Measurements from ENCODE around the gene CLEC2B. TPM values are rescaled to one million over a fixed set of nuclear protein-coding genes. Genes with fewer than 3 reads are reported as not detected.

The CLEC2B gene
- total and polyA plus RNA-seq, 2 donors (not counting 1 experiment from before 2014, with no cell fraction given) = 9.7 to 15.7 TPM

DNA sequence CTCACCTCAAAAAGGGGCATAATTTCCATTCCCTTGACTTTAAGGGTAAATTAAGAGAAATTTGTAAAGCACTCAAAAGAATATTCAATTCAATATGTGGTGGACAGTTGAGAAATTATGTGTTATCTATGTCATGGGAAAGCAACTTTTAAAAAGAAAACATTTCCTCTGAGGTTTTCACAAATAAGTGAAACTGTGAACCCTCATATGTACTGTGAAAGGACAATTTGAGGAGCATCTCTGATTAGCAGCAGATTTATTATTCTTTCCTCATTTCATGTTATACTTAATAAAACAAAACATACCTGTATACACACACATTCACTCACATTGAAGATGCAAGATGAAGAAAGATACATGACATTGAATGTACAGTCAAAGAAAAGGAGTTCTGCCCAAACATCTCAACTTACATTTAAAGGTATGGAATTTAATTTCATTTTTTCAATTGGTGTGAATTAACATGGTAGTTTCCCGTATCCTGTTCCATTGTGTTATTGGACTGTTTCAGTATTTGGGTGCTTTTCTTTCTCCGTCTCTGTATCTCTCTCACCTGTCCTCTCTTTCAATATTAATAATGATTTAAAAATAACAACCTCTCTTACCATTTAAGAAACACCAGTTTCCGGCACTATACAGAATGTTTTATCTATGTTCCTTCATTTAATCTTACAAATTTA, 41.8 kb downstream of the CLEC2B start, which contains the start of gene KLRF1:
Gene KLRF1 (plus strand): TSS at position 273 of the 680 bp plus-strand sequence. CDS start 64 bp downstream, at position 337.
- Histone ChIP-seq H3K27me3 (ENCODE audit: control insufficient read depth, insufficient read depth, low read length) (no peaks in the 10 kb centered on the region), H3K4me1 (ENCODE audit: control insufficient read depth, extremely low read depth, insufficient read depth, low read length) (no peaks in the 10 kb centered on the region), H3K4me3 (replicated peaks in 1 of 4; ENCODE audit: control extremely low read depth in 1 of 4, insufficient read depth in 1 of 4, low read depth in 3 of 4, low read length in 4 of 4) (no peak within 1 kb of the TSS), H3K9me3 (ENCODE audit: control insufficient read depth, insufficient read depth, low read depth, low read length) (no peaks in the 10 kb centered on the region), H3K36me3 (ENCODE audit: control insufficient read depth, insufficient read depth, low read length) (no peaks in the 10 kb centered on the region), H3K27ac (ENCODE audit: insufficient read depth, low read length) (no peak within 1 kb of the TSS), H2AFZ (ENCODE audit: low read length) (no peak within 1 kb of the TSS), H3K4me2 (ENCODE audit: extremely low read depth, insufficient read depth, low read length) (no peak within 1 kb of the TSS), H3K9ac (ENCODE audit: insufficient read depth, low read length) (no peak within 1 kb of the TSS), H3K79me2 (ENCODE audit: control insufficient read depth, insufficient read depth, low read length) (no peaks in the 10 kb centered on the region), H4K20me1 (ENCODE audit: control insufficient read depth, extremely low read depth, insufficient read depth, low read length) (no peaks in the 10 kb centered on the region)
- no peak for DNase-seq (ENCODE audit: low read depth in 2 of 2)
- TF ChIP-seq EZH2 (IDR thresholded peaks at IDR 0.05; ENCODE audit: low read length, missing control alignments) = no peak
- TF ChIP-seq, protein P1, sequence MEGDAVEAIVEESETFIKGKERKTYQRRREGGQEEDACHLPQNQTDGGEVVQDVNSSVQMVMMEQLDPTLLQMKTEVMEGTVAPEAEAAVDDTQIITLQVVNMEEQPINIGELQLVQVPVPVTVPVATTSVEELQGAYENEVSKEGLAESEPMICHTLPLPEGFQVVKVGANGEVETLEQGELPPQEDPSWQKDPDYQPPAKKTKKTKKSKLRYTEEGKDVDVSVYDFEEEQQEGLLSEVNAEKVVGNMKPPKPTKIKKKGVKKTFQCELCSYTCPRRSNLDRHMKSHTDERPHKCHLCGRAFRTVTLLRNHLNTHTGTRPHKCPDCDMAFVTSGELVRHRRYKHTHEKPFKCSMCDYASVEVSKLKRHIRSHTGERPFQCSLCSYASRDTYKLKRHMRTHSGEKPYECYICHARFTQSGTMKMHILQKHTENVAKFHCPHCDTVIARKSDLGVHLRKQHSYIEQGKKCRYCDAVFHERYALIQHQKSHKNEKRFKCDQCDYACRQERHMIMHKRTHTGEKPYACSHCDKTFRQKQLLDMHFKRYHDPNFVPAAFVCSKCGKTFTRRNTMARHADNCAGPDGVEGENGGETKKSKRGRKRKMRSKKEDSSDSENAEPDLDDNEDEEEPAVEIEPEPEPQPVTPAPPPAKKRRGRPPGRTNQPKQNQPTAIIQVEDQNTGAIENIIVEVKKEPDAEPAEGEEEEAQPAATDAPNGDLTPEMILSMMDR (conservative IDR thresholded peaks at IDR 0.05 in 1 of 2, IDR thresholded peaks at IDR 0.05 in 1 of 2; ENCODE audit: low read depth in 1 of 2, low read length in 2 of 2) = no peak

DNA sequence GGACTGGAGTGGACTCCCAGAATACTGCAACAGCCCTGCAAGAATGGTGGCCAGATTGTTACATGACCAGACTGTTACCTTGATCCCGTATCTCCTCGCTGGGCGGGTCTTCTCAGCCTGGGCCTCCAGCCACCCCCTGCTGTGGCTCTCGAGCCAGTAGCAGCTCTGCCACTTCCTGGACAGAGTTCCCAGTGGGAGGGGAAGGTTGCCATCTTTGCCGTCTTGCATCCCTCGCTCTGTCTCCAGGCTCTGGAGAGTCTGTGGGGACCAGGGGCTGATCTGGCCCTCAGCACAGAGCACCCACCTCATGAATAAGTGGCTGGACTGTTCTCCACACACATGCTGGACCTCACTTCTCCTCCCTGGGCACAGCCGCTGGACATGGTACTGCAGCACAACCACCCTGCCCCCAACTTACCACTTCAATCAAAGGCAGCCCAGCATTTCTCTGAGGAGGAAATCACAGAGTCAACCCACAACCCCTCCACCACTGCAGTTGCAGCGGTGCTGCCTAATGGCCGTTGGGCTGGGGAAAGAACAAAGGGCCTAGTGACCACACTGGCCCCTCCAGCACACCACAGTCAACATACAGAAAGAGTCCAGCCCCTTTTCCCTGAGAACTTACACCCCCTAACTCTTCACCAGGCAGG, 48.7 kb downstream of the CLEC2B start:
- Histone ChIP-seq H3K9me3 (ENCODE audit: control insufficient read depth, insufficient read depth, low read depth, low read length) (no peaks in the 10 kb centered on the region), H4K20me1 (ENCODE audit: control insufficient read depth, extremely low read depth, insufficient read depth, low read length) (no peaks in the 10 kb centered on the region), H3K79me2 (ENCODE audit: control insufficient read depth, insufficient read depth, low read length) (no peaks in the 10 kb centered on the region), H3K4me2 (ENCODE audit: extremely low read depth, insufficient read depth, low read length) (no peak overlapping the region), H3K4me1 (ENCODE audit: control insufficient read depth, extremely low read depth, insufficient read depth, low read length) (no peaks in the 10 kb centered on the region), H3K9ac (ENCODE audit: insufficient read depth, low read length) (no peak overlapping the region), H2AFZ (ENCODE audit: low read length) (no peak overlapping the region), H3K4me3 (replicated peaks in 1 of 4; ENCODE audit: control extremely low read depth in 1 of 4, insufficient read depth in 1 of 4, low read depth in 3 of 4, low read length in 4 of 4) (no peak overlapping the region), H3K27ac (ENCODE audit: insufficient read depth, low read length) (no peak overlapping the region), H3K27me3 (ENCODE audit: control insufficient read depth, insufficient read depth, low read length) (no peaks in the 10 kb centered on the region), H3K36me3 (ENCODE audit: control insufficient read depth, insufficient read depth, low read length) (no peaks in the 10 kb centered on the region)
- no peak for DNase-seq (ENCODE audit: low read depth in 2 of 2)
- no peak for TF ChIP-seq EZH2 (IDR thresholded peaks at IDR 0.05; ENCODE audit: low read length, missing control alignments)
- TF ChIP-seq, protein P1 (conservative IDR thresholded peaks at IDR 0.05 in 1 of 2, IDR thresholded peaks at IDR 0.05 in 1 of 2; ENCODE audit: low read depth in 1 of 2, low read length in 2 of 2) = no peak

All from fibroblast of lung (primary cell).